Panc1 (cell line): ENCODE data around the gene CAGE1. TPM values are rescaled to one million over a fixed set of nuclear protein-coding genes. Genes with fewer than 3 reads are reported as not detected.

Source experiments
- ATAC-seq: fragments of 200-7000 bp; cut with Tn5 transposase; 2 replicates; pipeline ENCODE4 v1.9.1; 2020; ENCODE audit warnings: mild to moderate bottlenecking, moderate library complexity
- BruUV-seq: library from RNA; stranded (reverse); fragments of 400-500 nt; replicated peaks from 2 replicates; lab custom pipeline; 2021; lab: Mats Ljungman, UMichigan
- CTCF ChIA-PET: fragments of 300-600 bp; sonication (Branson Sonifier 250); formaldehyde crosslinking; loops from one replicate; lab custom pipeline; 2022; ENCODE audit warnings: antibody characterized with exemption; lab: Charles Lee
- POLR2A ChIA-PET: fragments of 300-600 bp; sonication (Branson Sonifier 250); formaldehyde crosslinking; loops from one replicate; lab custom pipeline; 2022; ENCODE audit warnings: antibody characterized with exemption; lab: Charles Lee
- DNase-seq: peaks from one replicate; pipeline ENCODE4 v3.0.0-alpha.2; 2010; ENCODE audit warnings: low read depth, low spot score
- H3K27ac ChIP-seq: 2 replicates; pipeline ENCODE4 v1.5.1; 2011; ENCODE audit warnings: mild to moderate bottlenecking, low read length, inconsistent platforms
- H3K27me3 ChIP-seq: fragments of 200-500 bp; sonication (Bioruptor generic); 2 replicates; pipeline ENCODE4 v1.6.0; 2014; ENCODE audit warnings: low read length, inconsistent platforms; ENCODE audit not compliant: control insufficient read depth, insufficient read depth
- H3K36me3 ChIP-seq: fragments of 200-500 bp; sonication (Bioruptor generic); 2 replicates; pipeline ENCODE4 v1.5.1; 2014; ENCODE audit warnings: inconsistent platforms, mild to moderate bottlenecking, low read length, moderate library complexity; ENCODE audit not compliant: control insufficient read depth, insufficient read depth
- H3K4me1 ChIP-seq: 2 replicates; pipeline ENCODE4 v1.5.1; 2011; ENCODE audit warnings: inconsistent platforms, mild to moderate bottlenecking, low read length, moderate library complexity; ENCODE audit not compliant: control insufficient read depth, insufficient read depth
- H3K4me3 ChIP-seq, 2 experiments: 2 replicates each; pipeline ENCODE4 v1.5.1; 2011 to 2012; ENCODE audit warnings: low read depth in 2 of 2, low read length in 2 of 2, mild to moderate bottlenecking in 2 of 2, inconsistent platforms in 1 of 2, moderate library complexity in 1 of 2
- H3K9me3 ChIP-seq: fragments of 200-500 bp; sonication (Bioruptor generic); 2 replicates; pipeline ENCODE4 v1.5.1; 2014; ENCODE audit warnings: low read depth, mild to moderate bottlenecking, inconsistent platforms, low read length, moderate library complexity; ENCODE audit not compliant: control insufficient read depth, insufficient read depth
- POLR2AphosphoS5 ChIP-seq: IDR thresholded peaks from 2 replicates; pipeline ENCODE4 v1.6.1; 2012; ENCODE audit warnings: mild to moderate bottlenecking, low read depth, low read length, moderate library complexity
- SIN3A ChIP-seq: IDR thresholded peaks from 2 replicates; pipeline ENCODE4 v1.6.1; 2012; ENCODE audit warnings: low read depth, mild to moderate bottlenecking, low read length, moderate library complexity, borderline replicate concordance; ENCODE audit not compliant: insufficient read depth
- TCF7L2 ChIP-seq: IDR thresholded peaks from 2 replicates; pipeline ENCODE4 v1.6.1; 2011; ENCODE audit warnings: mild to moderate bottlenecking, low read depth, low read length, inconsistent platforms
- in situ Hi-C: cut with HindIII; loops from 2 replicates; pipeline ENCODE4 v1.10.0; 2016; ENCODE audit warnings: low sequenced_read_pairs, low pct_unique_long_range_greater_than_20kb
- intact Hi-C: fragments of 100-400 bp; cut with micrococcal nuclease; formaldehyde crosslinking; loops from one replicate; pipeline ENCODE4 v1.10.0; 2022; ENCODE audit not compliant: unreplicated experiment
- total RNA-seq: library from RNA; stranded (reverse); gene quantifications from one replicate; pipeline ENCODE4 v1.2.1, GENCODE V29; 2021; ENCODE audit not compliant: unreplicated experiment
- TF ChIP-seq, protein P1 (sequence below), 2 experiments: IDR thresholded peaks; 2 replicates each; pipeline ENCODE4 v1.6.1; 2011 to 2012; ENCODE audit warnings: low read depth in 2 of 2, control low read depth in 1 of 2, low read length in 1 of 2, mild to moderate bottlenecking in 1 of 2, moderate library complexity in 1 of 2; ENCODE audit not compliant: insufficient read depth in 1 of 2
- TF ChIP-seq, protein P2 (sequence below): fragments of 450-650 bp; IDR thresholded peaks from 2 replicates; pipeline ENCODE4 v1.5.1; 2017; ENCODE audit warnings: mild to moderate bottlenecking

Gene CAGE1
- total RNA-seq, 1 experiment from 2014 or later = not detected

DNA sequence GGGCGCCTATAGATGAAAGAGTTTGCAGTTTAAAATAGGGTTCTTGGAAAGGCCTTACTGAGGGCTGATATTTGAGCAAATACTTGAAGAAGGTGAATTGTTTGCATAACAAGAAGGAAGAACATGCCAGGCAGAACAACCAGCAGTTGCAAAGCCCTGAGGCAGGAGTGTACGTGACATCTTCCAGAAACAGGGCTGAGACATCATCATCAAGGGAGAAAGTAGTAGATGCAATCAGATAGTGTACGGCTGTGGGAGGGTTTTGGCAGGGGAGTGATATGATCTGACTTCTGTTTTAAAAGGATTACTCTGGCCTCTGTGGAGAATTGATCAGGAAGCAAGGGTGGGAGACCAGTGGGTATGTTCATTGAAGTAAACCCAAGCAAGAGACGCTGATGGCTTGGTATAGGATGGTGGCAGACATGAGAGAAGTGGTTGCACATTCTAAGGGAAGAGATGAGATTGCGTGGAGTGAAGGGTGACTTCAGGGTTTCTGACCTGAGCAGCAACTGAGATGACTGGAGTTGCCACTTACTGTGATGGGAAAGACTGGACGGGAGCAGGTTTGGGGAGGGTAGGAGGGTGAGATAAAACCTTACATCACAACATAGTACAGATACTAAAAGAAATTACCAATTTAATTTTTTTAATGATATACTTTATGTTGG lies 28.8 kb upstream of the CAGE1 start:
- Histone ChIP-seq H3K4me1 (no peaks in the 10 kb centered on the region), H3K36me3 (peaks cover 23% of the 10 kb centered on the region), H3K9me3 (no peaks in the 10 kb centered on the region), H3K27me3 (no peaks in the 10 kb centered on the region), H3K27ac (no peak overlapping the region), H3K4me3 (no peak overlapping the region)
- POLR2A ChIA-PET = no interaction called here
- no TSS peak for BruUV-seq
- CTCF ChIA-PET = no interaction called here
- no peak for ATAC-seq
- TF ChIP-seq, protein P1, sequence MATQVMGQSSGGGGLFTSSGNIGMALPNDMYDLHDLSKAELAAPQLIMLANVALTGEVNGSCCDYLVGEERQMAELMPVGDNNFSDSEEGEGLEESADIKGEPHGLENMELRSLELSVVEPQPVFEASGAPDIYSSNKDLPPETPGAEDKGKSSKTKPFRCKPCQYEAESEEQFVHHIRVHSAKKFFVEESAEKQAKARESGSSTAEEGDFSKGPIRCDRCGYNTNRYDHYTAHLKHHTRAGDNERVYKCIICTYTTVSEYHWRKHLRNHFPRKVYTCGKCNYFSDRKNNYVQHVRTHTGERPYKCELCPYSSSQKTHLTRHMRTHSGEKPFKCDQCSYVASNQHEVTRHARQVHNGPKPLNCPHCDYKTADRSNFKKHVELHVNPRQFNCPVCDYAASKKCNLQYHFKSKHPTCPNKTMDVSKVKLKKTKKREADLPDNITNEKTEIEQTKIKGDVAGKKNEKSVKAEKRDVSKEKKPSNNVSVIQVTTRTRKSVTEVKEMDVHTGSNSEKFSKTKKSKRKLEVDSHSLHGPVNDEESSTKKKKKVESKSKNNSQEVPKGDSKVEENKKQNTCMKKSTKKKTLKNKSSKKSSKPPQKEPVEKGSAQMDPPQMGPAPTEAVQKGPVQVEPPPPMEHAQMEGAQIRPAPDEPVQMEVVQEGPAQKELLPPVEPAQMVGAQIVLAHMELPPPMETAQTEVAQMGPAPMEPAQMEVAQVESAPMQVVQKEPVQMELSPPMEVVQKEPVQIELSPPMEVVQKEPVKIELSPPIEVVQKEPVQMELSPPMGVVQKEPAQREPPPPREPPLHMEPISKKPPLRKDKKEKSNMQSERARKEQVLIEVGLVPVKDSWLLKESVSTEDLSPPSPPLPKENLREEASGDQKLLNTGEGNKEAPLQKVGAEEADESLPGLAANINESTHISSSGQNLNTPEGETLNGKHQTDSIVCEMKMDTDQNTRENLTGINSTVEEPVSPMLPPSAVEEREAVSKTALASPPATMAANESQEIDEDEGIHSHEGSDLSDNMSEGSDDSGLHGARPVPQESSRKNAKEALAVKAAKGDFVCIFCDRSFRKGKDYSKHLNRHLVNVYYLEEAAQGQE (IDR thresholded peaks at IDR 0.05; ENCODE audit: insufficient read depth in 1 of 2, low read depth in 2 of 2, low read length in 1 of 2) = no peak
- TF ChIP-seq, protein P2, sequence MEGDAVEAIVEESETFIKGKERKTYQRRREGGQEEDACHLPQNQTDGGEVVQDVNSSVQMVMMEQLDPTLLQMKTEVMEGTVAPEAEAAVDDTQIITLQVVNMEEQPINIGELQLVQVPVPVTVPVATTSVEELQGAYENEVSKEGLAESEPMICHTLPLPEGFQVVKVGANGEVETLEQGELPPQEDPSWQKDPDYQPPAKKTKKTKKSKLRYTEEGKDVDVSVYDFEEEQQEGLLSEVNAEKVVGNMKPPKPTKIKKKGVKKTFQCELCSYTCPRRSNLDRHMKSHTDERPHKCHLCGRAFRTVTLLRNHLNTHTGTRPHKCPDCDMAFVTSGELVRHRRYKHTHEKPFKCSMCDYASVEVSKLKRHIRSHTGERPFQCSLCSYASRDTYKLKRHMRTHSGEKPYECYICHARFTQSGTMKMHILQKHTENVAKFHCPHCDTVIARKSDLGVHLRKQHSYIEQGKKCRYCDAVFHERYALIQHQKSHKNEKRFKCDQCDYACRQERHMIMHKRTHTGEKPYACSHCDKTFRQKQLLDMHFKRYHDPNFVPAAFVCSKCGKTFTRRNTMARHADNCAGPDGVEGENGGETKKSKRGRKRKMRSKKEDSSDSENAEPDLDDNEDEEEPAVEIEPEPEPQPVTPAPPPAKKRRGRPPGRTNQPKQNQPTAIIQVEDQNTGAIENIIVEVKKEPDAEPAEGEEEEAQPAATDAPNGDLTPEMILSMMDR = no peak
- TF ChIP-seq SIN3A (no peak), TCF7L2 (no peak), POLR2AphosphoS5 (no peak)
- intact Hi-C loops = no loop called here
- in situ Hi-C loops = no loop called here
- no peak for DNase-seq

DNA sequence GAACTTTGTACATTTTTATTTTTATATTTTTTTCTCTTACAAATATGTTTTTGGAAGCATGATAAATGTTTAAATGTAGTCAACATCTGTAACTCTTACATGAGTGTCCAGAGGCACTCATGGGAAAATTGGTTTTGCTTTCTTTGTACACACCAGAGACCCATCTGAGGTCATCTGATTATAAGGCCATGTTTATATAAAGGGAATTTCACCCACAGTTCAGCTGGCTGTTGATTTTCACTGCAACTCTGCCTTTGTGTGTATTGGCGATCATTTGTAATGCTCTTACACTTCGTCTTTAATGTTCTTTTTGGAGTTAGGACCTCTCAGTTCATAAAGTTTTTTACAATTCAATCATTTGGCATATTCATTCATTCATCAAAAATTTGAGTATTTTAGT lies 28.1 kb upstream of the CAGE1 start:
- DNase-seq = no peak

More for the DNA sequence above, 28.1 kb upstream of the CAGE1 start:
- H3K36me3 ChIP-seq = peaks cover 30% of the 10 kb centered on the region
- no peaks in the 10 kb centered on the region for H3K27me3 ChIP-seq
- ATAC-seq = no peak
- POLR2A ChIA-PET = no interaction called here
- CTCF ChIA-PET = no interaction called here
- no peaks in the 10 kb centered on the region for H3K4me1 ChIP-seq
- in situ Hi-C loops (no loop called here), intact Hi-C loops (no loop called here)
- BruUV-seq = no TSS peak
- no peaks in the 10 kb centered on the region for H3K9me3 ChIP-seq
- no peak for TF ChIP-seq TCF7L2
- TF ChIP-seq, protein P2 = no peak
- TF ChIP-seq, protein P1 (IDR thresholded peaks at IDR 0.05; ENCODE audit: insufficient read depth in 1 of 2, low read depth in 2 of 2, low read length in 1 of 2) = no peak
- TF ChIP-seq SIN3A = no peak
- no peak for TF ChIP-seq POLR2AphosphoS5
- H3K4me3 ChIP-seq = no peak overlapping the region
- H3K27ac ChIP-seq = no peak overlapping the region
